DMS114 treated with DMSO at 0.1 percent for 48 hours (cell line): Measurements from ENCODE around the gene LMX1B.

Experiments
- DNase-seq: peaks from one replicate; lab custom pipeline; 2025; ENCODE audit not compliant: unreplicated experiment; lab: John Stamatoyannopoulos, UW

Gene LMX1B

DNA sequence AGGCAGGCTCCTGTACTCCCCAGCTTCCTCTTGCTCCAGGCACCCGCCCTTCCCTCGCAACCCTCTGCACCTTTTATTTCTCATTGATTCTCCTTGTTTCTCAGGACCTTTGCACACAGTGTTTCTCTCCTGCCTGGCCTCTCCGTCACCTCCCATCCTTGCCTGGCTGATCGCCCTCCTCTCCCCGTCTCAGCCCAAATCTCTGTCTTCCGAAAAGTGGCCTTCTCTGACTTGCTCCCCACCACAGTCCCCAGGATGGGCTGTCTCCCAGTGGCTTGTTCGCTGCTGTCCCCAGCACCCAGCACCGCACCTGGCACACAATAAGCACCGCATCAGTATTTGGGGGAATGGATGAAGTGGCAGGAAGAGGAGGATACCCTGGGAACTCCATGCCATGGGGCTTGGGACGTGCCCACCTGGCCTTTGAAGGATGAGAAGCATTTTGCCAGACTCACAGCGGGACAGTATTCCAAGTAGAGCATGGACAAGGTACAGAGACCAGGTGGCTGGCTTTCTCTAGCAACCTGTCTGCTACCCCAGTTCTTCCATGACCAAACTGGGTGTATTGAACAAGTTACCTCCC, 62.5 kb downstream of the LMX1B start:
- no peak for DNase-seq

GRCh38 chr9:126676685-126677143, 63.0 kb downstream of the LMX1B start:
- no peak for DNase-seq

DNA sequence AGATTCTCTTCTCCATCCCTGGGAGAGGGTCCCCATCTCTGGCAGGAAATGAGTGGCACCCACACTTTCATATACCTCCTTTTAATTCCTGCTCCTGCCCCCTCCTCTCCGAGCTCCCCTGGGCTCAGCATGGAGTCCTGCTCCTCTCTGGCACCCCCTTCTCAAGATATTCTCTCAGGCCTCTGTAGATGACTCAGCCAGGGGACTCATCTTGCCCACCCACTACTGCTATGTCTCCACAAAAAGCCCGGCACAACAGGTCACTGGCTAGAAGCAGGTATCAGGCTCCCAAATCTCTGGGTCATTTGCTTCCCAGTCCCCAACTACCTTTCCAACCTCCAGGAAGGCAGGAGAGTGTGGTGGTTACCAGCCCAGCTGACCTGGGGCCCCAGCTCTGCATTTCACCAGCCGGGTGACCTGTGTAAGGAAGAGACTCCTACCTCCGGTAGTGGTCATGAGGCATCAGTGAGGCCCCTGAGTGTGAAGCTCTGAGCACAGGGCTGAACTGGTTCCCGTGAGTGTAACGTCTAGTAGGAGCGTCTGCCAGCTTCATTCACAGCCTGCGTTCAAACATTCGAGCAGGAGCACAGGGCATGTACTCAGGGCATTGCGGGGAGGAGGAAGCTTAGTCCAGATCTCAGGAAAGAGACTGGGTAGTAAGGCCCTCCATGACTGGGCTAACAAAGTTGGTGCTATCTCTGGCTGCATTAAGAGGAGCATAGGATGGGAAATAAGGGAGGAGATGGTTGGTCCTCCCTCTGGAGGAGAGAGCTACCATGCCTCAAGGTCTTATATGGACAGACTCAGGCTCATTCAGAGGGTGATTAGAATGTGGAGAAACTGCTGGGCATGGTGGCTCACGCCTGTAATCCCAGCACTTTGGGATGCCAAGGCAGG, 63.7 kb downstream of the LMX1B start:
- DNase-seq, result no peak

DNA sequence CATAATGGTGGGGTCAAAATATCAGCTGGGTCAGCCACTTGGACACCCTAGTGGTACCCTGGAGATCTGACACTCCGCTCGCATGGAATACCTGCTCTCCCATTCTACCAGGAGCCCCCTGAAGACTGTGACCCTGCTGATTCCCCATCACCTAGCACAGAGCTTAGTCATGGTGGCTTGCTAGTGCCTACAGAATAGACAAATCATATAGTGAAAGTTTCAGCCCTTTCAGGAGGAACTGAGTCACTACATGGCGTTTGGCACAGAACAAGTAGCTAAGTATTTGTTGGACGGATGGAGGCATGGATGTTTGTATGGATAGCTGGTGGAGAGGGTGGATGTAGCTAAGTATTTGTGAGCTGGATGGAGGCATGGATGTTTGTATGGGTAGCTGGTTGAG, 65.3 kb downstream of the LMX1B start:
- no peak for DNase-seq

DNA sequence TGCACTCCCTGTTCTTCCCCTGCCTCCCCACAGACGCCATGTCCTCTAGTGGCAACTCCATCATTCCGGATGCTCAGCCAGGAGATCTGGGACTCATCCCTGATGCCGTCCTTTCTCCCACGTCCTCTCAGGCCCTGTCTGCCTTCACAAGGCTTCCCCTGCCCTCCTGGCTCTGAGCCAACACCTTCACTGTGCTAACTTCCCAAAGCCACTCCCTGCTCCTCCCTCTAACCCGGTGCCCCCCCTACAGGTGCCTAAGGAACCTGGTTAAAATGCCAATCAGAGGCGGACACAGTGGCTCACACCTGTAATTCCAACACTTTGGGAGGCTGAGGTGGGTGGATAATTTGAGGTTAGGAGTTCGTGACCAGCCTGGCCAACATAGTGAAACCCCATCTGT, 67.6 kb downstream of the LMX1B start:
- DNase-seq, result no peak

GRCh38 chr9:126682113-126682810, 68.5 kb downstream of the LMX1B start:
- no peak for DNase-seq

DNA sequence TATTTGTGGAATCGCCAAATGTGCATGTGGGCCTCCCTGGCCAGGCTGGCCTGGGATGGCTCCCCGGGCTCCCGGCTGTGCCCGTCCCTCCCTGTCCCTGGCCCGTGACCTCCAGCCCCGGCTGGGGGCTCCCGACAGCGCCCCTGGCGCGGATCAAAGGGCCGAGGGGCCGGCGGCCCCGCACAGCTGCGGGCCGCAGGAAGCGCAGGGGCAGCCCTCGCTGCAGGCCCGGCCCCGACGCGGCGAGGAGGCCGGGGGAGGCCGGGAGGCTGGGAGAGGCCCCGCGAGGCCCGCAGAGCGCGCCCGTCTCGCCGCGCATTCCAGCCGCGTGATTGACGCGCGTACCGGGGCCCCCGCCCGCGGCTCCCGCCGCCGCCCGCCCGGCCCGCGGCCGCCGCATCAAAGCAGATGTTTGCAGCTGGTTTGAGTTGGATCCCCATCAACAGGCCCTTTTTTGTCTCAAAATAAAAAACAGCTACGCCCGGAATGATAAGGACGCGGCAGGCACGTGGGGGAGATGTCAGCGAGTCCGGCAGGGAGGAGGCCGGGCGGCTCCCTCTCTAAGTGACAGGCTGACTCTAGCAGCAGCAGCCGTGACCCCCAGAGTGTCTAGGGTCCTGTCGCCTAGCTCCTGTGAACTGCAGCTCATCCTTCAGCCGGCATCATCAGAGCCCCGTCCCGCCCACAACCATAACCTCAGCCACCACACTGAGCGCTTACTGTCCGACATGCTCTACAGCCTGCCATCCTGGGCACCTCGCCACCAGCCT, 69.4 kb downstream of the LMX1B start:
- DNase-seq, result no peak

DNA sequence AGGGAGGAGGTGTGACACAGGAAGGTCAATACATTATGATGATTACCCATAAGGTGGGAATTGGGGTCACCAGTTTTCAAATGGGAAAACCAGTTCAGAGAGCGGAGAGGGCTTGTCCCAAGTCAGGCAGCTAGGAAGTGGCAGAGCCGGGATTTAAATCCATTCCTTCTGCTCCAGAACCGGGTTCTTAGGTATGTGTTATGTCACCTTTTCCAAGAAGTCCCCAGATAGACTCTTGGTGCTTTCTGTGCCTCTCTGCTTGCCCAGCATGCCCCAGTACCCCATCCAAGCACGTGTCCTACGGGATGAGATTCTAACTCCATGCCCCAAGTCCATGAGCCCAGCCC, 69.9 kb downstream of the LMX1B start:
- no peak for DNase-seq

- DNase-seq, result no peak
Measured at GRCh38 chr9:126684345-126684744, 70.6 kb downstream of the LMX1B start.

DNA sequence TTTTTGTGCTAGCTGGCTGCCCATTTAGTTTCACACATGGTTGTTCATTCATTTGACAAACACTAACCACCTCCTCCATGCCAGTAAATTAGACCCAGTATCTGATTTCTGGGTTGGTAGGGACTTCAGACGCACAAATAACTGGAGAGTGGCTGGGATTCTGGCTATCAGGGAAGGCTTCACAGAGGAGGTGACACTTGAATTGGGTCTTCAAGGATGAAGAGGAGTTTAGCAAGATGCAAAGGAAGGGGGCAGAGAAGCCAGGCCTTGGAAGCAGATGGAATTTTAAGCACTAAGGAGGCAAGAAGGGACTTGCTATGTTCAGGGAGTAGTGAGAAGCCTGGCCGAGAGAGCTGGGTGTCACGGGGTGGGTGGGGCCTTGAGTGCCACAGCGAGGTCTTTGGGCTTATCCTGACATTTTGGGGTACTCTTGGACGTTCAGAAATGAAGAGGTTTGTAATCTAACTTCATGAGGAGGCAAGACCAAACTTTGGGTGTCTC, 71.3 kb downstream of the LMX1B start:
- DNase-seq, result no peak

- DNase-seq, result no peak
Measured at GRCh38 chr9:126687930-126688461, 74.3 kb downstream of the LMX1B start.

GRCh38 chr9:126688617-126689016, 74.9 kb downstream of the LMX1B start:
- no peak for DNase-seq

DNA sequence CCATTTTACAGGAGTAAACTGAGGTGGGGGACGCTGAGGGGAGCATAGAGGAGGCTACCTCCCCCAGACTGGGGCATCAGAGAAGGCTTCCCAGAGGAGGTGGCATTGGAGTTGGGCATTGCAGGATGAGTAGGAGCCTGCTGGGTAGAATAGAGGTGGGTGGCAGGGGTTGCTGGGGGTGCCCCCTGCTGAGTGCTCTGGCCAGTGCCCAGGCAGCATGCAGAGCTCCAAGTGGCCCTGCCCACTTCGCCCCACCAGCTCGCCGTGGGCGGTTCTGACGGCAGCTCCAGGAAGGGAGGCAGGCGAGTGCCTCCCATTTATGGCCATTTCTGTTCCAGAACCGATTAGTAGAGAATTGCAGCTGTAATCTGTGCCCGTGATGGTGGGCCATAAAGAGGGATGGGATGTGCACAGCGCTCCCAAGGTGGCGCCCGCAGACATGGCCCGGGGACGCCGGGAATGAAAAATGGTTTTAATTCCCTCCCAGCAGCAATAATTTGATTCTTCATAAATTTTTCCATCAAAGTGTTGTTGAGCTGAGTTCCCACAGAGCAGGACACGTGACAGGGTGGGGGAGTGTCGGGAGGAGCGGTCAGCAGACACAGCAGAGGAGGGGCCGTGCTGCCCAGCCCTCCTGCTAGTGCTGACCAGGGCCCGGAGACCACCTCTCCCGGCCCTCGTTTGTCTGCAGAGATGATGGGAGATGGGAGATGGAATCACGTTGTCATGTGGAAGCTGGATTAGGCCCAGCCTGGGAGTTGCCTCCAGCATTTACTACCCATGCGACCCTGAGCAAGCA, 75.5 kb downstream of the LMX1B start:
- no peak for DNase-seq

DNA sequence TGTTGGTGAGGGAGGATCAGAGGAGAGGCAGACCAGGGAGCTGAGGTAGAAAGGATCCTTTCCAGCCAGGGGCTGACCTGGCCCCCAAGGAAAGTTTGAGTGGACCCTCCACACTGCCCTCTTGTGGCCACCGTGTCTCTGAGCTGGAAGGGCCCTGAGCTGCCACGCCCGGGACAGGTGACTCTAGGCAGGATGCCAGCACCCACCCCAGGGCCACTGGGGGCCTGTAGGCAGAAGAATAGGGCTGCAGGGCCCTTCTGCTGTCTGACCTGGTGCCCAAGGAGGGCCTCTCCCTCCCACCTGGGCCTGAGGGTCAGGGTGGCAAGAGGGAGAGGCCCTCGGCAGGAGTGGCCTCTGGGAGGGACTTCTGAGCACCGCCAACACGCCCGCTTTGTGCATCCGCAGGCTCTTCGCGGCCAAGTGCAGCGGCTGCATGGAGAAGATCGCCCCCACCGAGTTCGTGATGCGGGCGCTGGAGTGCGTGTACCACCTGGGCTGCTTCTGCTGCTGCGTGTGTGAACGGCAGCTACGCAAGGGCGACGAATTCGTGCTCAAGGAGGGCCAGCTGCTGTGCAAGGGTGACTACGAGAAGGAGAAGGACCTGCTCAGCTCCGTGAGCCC, 76.8 kb downstream of the LMX1B start:
- DNase-seq, result no peak

- DNase-seq, result no peak
Measured at GRCh38 chr9:126692041-126692758, 78.5 kb downstream of the LMX1B start.

- no peak for DNase-seq
Measured at GRCh38 chr9:126692759-126693427, 79.2 kb downstream of the LMX1B start.

- no peak for DNase-seq
Measured at GRCh38 chr9:126693428-126693944, 79.8 kb downstream of the LMX1B start.
